Measurements from ENCODE around the gene PLBD2.

Gene PLBD2

GRCh38 chr12:113436993-113437728, 78.8 kb downstream of the PLBD2 start:
- Histone ChIP-seq H3K4me3 (ENCODE audit: control insufficient read depth in 1 of 7, extremely low read depth in 1 of 7, insufficient read depth in 4 of 7, low read depth in 2 of 7, low read length in 6 of 7) (no peak overlapping the region), H3K36me3 (ENCODE audit: control insufficient read depth in 4 of 4, insufficient read depth in 4 of 4, low read length in 3 of 4) (no peaks in the 10 kb centered on the region), H3K4me1 (ENCODE audit: control extremely low read depth in 1 of 4, control insufficient read depth in 4 of 4, insufficient read depth in 4 of 4, low read length in 3 of 4) (no peaks in the 10 kb centered on the region), H3K9me3 (ENCODE audit: control extremely low read depth in 1 of 5, control insufficient read depth in 4 of 5, insufficient read depth in 2 of 5, low read depth in 1 of 5, low read length in 4 of 5) (no peaks in the 10 kb centered on the region), H3K27ac (ENCODE audit: insufficient read depth in 1 of 2, low read depth in 1 of 2, low read length in 2 of 2, poor library complexity in 1 of 2, severe bottlenecking in 2 of 2) (no peak overlapping the region), H3K27me3 (replicated peaks in 2 of 5; ENCODE audit: control insufficient read depth in 4 of 5, insufficient read depth in 5 of 5, low read length in 4 of 5) (peaks cover 0 to 2% (median 0%) of the 10 kb centered on the region in 5 experiments)
- no peak for DNase-seq
- CTCF ChIA-PET, result interaction anchor here (1.0 kb wide), 1 partner anchor 12 kb away, joined by 3 read pairs; no protein-coding TSS in a partner anchor
- POLR2A ChIA-PET, result no interaction called here
- WGBS (ENCODE audit: insufficient coverage), result 100% methylated on average over 6 of the region's 6 CpGs

GRCh38 chr12:113437729-113438100, 79.3 kb downstream of the PLBD2 start:
- Histone ChIP-seq H3K4me1 (ENCODE audit: control extremely low read depth in 1 of 4, control insufficient read depth in 4 of 4, insufficient read depth in 4 of 4, low read length in 3 of 4) (no peaks in the 10 kb centered on the region), H3K36me3 (ENCODE audit: control insufficient read depth in 4 of 4, insufficient read depth in 4 of 4, low read length in 3 of 4) (no peaks in the 10 kb centered on the region), H3K4me3 (ENCODE audit: control insufficient read depth in 1 of 7, extremely low read depth in 1 of 7, insufficient read depth in 4 of 7, low read depth in 2 of 7, low read length in 6 of 7) (no peak overlapping the region), H3K27ac (ENCODE audit: insufficient read depth in 1 of 2, low read depth in 1 of 2, low read length in 2 of 2, poor library complexity in 1 of 2, severe bottlenecking in 2 of 2) (no peak overlapping the region), H3K9me3 (ENCODE audit: control extremely low read depth in 1 of 5, control insufficient read depth in 4 of 5, insufficient read depth in 2 of 5, low read depth in 1 of 5, low read length in 4 of 5) (no peaks in the 10 kb centered on the region), H3K27me3 (replicated peaks in 2 of 5; ENCODE audit: control insufficient read depth in 4 of 5, insufficient read depth in 5 of 5, low read length in 4 of 5) (peaks cover 0 to 2% (median 0%) of the 10 kb centered on the region in 5 experiments)
- DNase-seq, result no peak
- CTCF ChIA-PET, result no interaction called here
- POLR2A ChIA-PET, result no interaction called here
- 90% methylated on average over 4 of the region's 9 CpGs for WGBS (ENCODE audit: insufficient coverage)

- Histone ChIP-seq H3K9me3 (ENCODE audit: control extremely low read depth in 1 of 5, control insufficient read depth in 4 of 5, insufficient read depth in 2 of 5, low read depth in 1 of 5, low read length in 4 of 5) (no peaks in the 10 kb centered on the region), H3K27me3 (replicated peaks in 2 of 5; ENCODE audit: control insufficient read depth in 4 of 5, insufficient read depth in 5 of 5, low read length in 4 of 5) (peaks cover 0 to 5% (median 0%) of the 10 kb centered on the region in 5 experiments), H3K27ac (ENCODE audit: insufficient read depth in 1 of 2, low read depth in 1 of 2, low read length in 2 of 2, poor library complexity in 1 of 2, severe bottlenecking in 2 of 2) (no peak overlapping the region), H3K36me3 (ENCODE audit: control insufficient read depth in 4 of 4, insufficient read depth in 4 of 4, low read length in 3 of 4) (no peaks in the 10 kb centered on the region), H3K4me3 (ENCODE audit: control insufficient read depth in 1 of 7, extremely low read depth in 1 of 7, insufficient read depth in 4 of 7, low read depth in 2 of 7, low read length in 6 of 7) (no peak overlapping the region), H3K4me1 (ENCODE audit: control extremely low read depth in 1 of 4, control insufficient read depth in 4 of 4, insufficient read depth in 4 of 4, low read length in 3 of 4) (no peaks in the 10 kb centered on the region)
- POLR2A ChIA-PET, result no interaction called here
- CTCF ChIA-PET, result no interaction called here
- no peak for DNase-seq
- 92% methylated on average over 4 of the region's 4 CpGs for WGBS (ENCODE audit: insufficient coverage)
Observed at GRCh38 chr12:113438523-113439300, 80.3 kb downstream of the PLBD2 start.

GRCh38 chr12:113439301-113439597, 80.9 kb downstream of the PLBD2 start:
- H3K36me3 ChIP-seq (ENCODE audit: control insufficient read depth in 4 of 4, insufficient read depth in 4 of 4, low read length in 3 of 4), result no peaks in the 10 kb centered on the region
- ChIA-PET CTCF (no interaction called here), POLR2A (no interaction called here)
- no peak overlapping the region for H3K4me3 ChIP-seq (ENCODE audit: control insufficient read depth in 1 of 7, extremely low read depth in 1 of 7, insufficient read depth in 4 of 7, low read depth in 2 of 7, low read length in 6 of 7)
- 100% methylated on average over 1 of the region's 4 CpGs for WGBS (ENCODE audit: insufficient coverage)
- no peak for DNase-seq
- H3K9me3 ChIP-seq (ENCODE audit: control extremely low read depth in 1 of 5, control insufficient read depth in 4 of 5, insufficient read depth in 2 of 5, low read depth in 1 of 5, low read length in 4 of 5), result no peaks in the 10 kb centered on the region
- no peak overlapping the region for H3K27ac ChIP-seq (ENCODE audit: insufficient read depth in 1 of 2, low read depth in 1 of 2, low read length in 2 of 2, poor library complexity in 1 of 2, severe bottlenecking in 2 of 2)
- H3K4me1 ChIP-seq (ENCODE audit: control extremely low read depth in 1 of 4, control insufficient read depth in 4 of 4, insufficient read depth in 4 of 4, low read length in 3 of 4), result no peaks in the 10 kb centered on the region
- peaks cover 0 to 5% (median 0%) of the 10 kb centered on the region in 5 experiments for H3K27me3 ChIP-seq (replicated peaks in 2 of 5; ENCODE audit: control insufficient read depth in 4 of 5, insufficient read depth in 5 of 5, low read length in 4 of 5)

- ChIA-PET CTCF (no interaction called here), POLR2A (no interaction called here)
- Histone ChIP-seq H3K4me3 (ENCODE audit: control insufficient read depth in 1 of 7, extremely low read depth in 1 of 7, insufficient read depth in 4 of 7, low read depth in 2 of 7, low read length in 6 of 7) (no peak overlapping the region), H3K4me1 (ENCODE audit: control extremely low read depth in 1 of 4, control insufficient read depth in 4 of 4, insufficient read depth in 4 of 4, low read length in 3 of 4) (no peaks in the 10 kb centered on the region), H3K36me3 (ENCODE audit: control insufficient read depth in 4 of 4, insufficient read depth in 4 of 4, low read length in 3 of 4) (no peaks in the 10 kb centered on the region), H3K27ac (ENCODE audit: insufficient read depth in 1 of 2, low read depth in 1 of 2, low read length in 2 of 2, poor library complexity in 1 of 2, severe bottlenecking in 2 of 2) (no peak overlapping the region), H3K27me3 (replicated peaks in 2 of 5; ENCODE audit: control insufficient read depth in 4 of 5, insufficient read depth in 5 of 5, low read length in 4 of 5) (peaks cover 0 to 5% (median 0%) of the 10 kb centered on the region in 5 experiments), H3K9me3 (ENCODE audit: control extremely low read depth in 1 of 5, control insufficient read depth in 4 of 5, insufficient read depth in 2 of 5, low read depth in 1 of 5, low read length in 4 of 5) (no peaks in the 10 kb centered on the region)
- no peak for DNase-seq
- WGBS (ENCODE audit: insufficient coverage), result 38% methylated on average over 8 of the region's 8 CpGs
Observed at GRCh38 chr12:113439606-113440030, 81.2 kb downstream of the PLBD2 start.

- CTCF ChIA-PET, result interaction anchor here (0.8 to 1.4 kb wide), 3 partner anchors 12 to 91 kb away, joined by 3 read pairs; no protein-coding TSS in a partner anchor
- Histone ChIP-seq H3K4me1 (ENCODE audit: control extremely low read depth in 1 of 4, control insufficient read depth in 4 of 4, insufficient read depth in 4 of 4, low read length in 3 of 4) (no peaks in the 10 kb centered on the region), H3K4me3 (ENCODE audit: control insufficient read depth in 1 of 7, extremely low read depth in 1 of 7, insufficient read depth in 4 of 7, low read depth in 2 of 7, low read length in 6 of 7) (no peak overlapping the region), H3K9me3 (ENCODE audit: control extremely low read depth in 1 of 5, control insufficient read depth in 4 of 5, insufficient read depth in 2 of 5, low read depth in 1 of 5, low read length in 4 of 5) (peaks cover 0 to 3% (median 0%) of the 10 kb centered on the region in 5 experiments), H3K27ac (ENCODE audit: insufficient read depth in 1 of 2, low read depth in 1 of 2, low read length in 2 of 2, poor library complexity in 1 of 2, severe bottlenecking in 2 of 2) (no peak overlapping the region), H3K27me3 (replicated peaks in 2 of 5; ENCODE audit: control insufficient read depth in 4 of 5, insufficient read depth in 5 of 5, low read length in 4 of 5) (peaks cover 0 to 5% (median 0%) of the 10 kb centered on the region in 5 experiments), H3K36me3 (ENCODE audit: control insufficient read depth in 4 of 4, insufficient read depth in 4 of 4, low read length in 3 of 4) (no peaks in the 10 kb centered on the region)
- WGBS (ENCODE audit: insufficient coverage), result 98% methylated on average over 6 of the region's 7 CpGs
- DNase-seq, result no peak
- POLR2A ChIA-PET, result no interaction called here
Observed at GRCh38 chr12:113440336-113440735, 81.9 kb downstream of the PLBD2 start.
